ENCODE measurements around the gene DPYD.

The DPYD gene

DNA sequence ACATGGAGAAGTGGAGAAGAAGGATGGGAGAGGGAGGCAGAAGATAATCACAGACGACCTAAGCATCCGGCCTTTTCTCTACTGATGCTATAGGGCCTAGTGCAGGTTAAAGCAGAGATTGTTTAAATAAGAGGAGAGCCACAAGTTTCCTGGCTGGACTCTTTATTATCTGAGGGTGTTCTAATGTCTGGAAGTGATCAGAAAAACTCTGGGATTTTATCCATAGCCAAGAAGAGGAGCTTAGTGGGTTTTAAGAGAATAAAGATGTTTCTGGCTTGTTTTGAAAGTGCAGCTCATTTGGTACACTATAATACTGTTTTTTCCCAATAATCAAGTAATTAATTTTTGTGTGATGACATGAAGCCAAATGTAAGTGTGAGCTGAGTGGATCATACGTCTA lies 780.2 kb downstream of the DPYD start:
- Histone ChIP-seq H2BK5ac (ENCODE audit: low read length) (no peak overlapping the region), H4K91ac (ENCODE audit: low read depth, low read length, poor library complexity) (no peak overlapping the region), H3K36me3 (replicated peaks in 1 of 2; ENCODE audit: control insufficient read depth in 2 of 2, insufficient read depth in 2 of 2, low read length in 2 of 2) (no peaks in the 10 kb centered on the region), H2AFZ (ENCODE audit: low read length) (no peak overlapping the region), H3K9me3 (replicated peaks in 1 of 2; ENCODE audit: control insufficient read depth in 2 of 2, insufficient read depth in 1 of 2, low read depth in 1 of 2, low read length in 2 of 2) (no peaks in the 10 kb centered on the region), H2BK120ac (ENCODE audit: low read depth, low read length) (no peak overlapping the region), H2BK15ac (ENCODE audit: low read length) (no peak overlapping the region), H3K27ac (replicated peaks; ENCODE audit: low read length) (no peak overlapping the region), H3K79me1 (ENCODE audit: low read depth, low read length) (no peaks in the 10 kb centered on the region), H3K4me2 (ENCODE audit: insufficient read depth, low read length, poor library complexity, severe bottlenecking) (no peak overlapping the region), H3K4me3 (ENCODE audit: low read length in 2 of 2) (no peak overlapping the region), H4K8ac (ENCODE audit: low read depth, low read length) (no peak overlapping the region), H3K27me3 (ENCODE audit: control insufficient read depth in 3 of 3, insufficient read depth in 3 of 3, low read depth in 1 of 3, low read length in 3 of 3) (no peaks in the 10 kb centered on the region), H3K4ac (ENCODE audit: low read length) (no peak overlapping the region), H3K9ac (ENCODE audit: low read depth, low read length, poor library complexity) (no peak overlapping the region), H3K14ac (ENCODE audit: low read length) (no peak overlapping the region), H3K18ac (ENCODE audit: low read length) (no peak overlapping the region), H3K23ac (ENCODE audit: low read depth, low read length, poor library complexity) (no peak overlapping the region), H3K4me1 (ENCODE audit: control insufficient read depth in 2 of 2, insufficient read depth in 1 of 2, low read depth in 1 of 2, low read length in 2 of 2) (peaks cover 9 to 14% of the 10 kb centered on the region in 2 donors), H2BK12ac (ENCODE audit: low read length) (no peak overlapping the region), H2AK5ac (ENCODE audit: low read depth, low read length) (no peak overlapping the region)
- no peak for DNase-seq (ENCODE audit: low spot score)
- no CpG with 5 or more reads among the region's 3 CpGs for WGBS, 2 donors (ENCODE audit: extremely low coverage in 2 of 2, insufficient read length in 2 of 2, insufficient replicate concordance in 1 of 2)

DNA sequence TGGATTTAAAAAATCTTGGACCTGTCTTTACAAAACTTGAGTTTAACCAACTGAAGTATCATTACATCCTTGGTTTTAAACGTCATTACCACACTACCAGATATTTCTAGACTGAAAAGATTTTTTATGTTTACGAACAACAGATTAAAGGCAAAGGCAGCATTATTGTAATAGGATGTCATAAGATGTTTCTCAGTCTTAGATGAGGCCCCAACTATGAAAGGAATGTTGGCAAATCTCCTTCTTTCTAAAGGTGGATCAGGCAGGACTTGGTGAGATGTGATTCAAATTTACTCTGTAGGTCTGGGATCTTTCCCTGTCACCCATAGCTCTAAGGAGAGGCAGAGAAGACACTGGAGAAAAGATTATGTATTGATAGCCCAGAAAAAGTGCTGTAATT lies 781.3 kb downstream of the DPYD start:
- Histone ChIP-seq H2BK12ac (ENCODE audit: low read length) (no peak overlapping the region), H3K9ac (ENCODE audit: low read depth, low read length, poor library complexity) (no peak overlapping the region), H3K4me1 (ENCODE audit: control insufficient read depth in 2 of 2, insufficient read depth in 1 of 2, low read depth in 1 of 2, low read length in 2 of 2) (peaks cover 2 to 5% of the 10 kb centered on the region in 2 donors), H3K79me1 (ENCODE audit: low read depth, low read length) (no peaks in the 10 kb centered on the region), H3K27ac (replicated peaks; ENCODE audit: low read length) (no peak overlapping the region), H3K14ac (ENCODE audit: low read length) (no peak overlapping the region), H3K27me3 (ENCODE audit: control insufficient read depth in 3 of 3, insufficient read depth in 3 of 3, low read depth in 1 of 3, low read length in 3 of 3) (no peaks in the 10 kb centered on the region), H3K4me2 (ENCODE audit: insufficient read depth, low read length, poor library complexity, severe bottlenecking) (no peak overlapping the region), H2AK5ac (ENCODE audit: low read depth, low read length) (no peak overlapping the region), H3K4me3 (ENCODE audit: low read length in 2 of 2) (no peak overlapping the region), H2AFZ (ENCODE audit: low read length) (no peak overlapping the region), H3K4ac (ENCODE audit: low read length) (no peak overlapping the region), H3K23ac (ENCODE audit: low read depth, low read length, poor library complexity) (no peak overlapping the region), H3K9me3 (replicated peaks in 1 of 2; ENCODE audit: control insufficient read depth in 2 of 2, insufficient read depth in 1 of 2, low read depth in 1 of 2, low read length in 2 of 2) (no peaks in the 10 kb centered on the region), H4K8ac (ENCODE audit: low read depth, low read length) (no peak overlapping the region), H2BK120ac (ENCODE audit: low read depth, low read length) (no peak overlapping the region), H2BK5ac (ENCODE audit: low read length) (no peak overlapping the region), H2BK15ac (ENCODE audit: low read length) (no peak overlapping the region), H3K18ac (ENCODE audit: low read length) (no peak overlapping the region), H3K36me3 (replicated peaks in 1 of 2; ENCODE audit: control insufficient read depth in 2 of 2, insufficient read depth in 2 of 2, low read length in 2 of 2) (no peaks in the 10 kb centered on the region), H4K91ac (ENCODE audit: low read depth, low read length, poor library complexity) (no peak overlapping the region)
- DNase-seq (ENCODE audit: low spot score): no peak
- no CpG with 5 or more reads among the region's 2 CpGs for WGBS, 2 donors (ENCODE audit: extremely low coverage in 2 of 2, insufficient read length in 2 of 2, insufficient replicate concordance in 1 of 2)

DNA sequence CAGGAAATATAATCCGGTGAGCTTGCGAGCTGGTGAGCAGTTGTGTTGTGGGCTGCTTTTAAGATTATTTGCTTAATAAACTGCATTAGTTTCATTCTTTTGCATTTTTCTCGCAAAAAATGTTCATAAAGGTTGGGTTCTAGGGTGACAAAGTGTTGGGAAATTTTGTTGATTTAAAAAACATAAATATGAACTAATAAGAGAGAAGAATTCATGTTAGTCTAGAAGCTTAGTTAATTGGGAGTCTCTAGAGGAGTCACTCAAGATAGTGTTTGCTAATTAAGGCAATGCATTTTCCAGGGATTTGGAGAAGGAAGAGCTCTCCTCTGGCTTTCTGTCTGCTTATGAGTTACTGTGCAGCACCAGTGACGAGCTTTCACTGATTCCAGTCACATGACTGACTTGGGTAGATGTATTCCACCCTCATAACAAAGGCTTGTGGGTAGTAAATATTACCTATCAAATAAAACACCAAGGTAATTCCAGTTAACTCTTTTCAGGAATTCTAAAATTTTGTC lies 782.3 kb downstream of the DPYD start:
- H2BK12ac ChIP-seq (ENCODE audit: low read length): no peak overlapping the region
- H2BK5ac ChIP-seq (ENCODE audit: low read length): no peak overlapping the region

DNA sequence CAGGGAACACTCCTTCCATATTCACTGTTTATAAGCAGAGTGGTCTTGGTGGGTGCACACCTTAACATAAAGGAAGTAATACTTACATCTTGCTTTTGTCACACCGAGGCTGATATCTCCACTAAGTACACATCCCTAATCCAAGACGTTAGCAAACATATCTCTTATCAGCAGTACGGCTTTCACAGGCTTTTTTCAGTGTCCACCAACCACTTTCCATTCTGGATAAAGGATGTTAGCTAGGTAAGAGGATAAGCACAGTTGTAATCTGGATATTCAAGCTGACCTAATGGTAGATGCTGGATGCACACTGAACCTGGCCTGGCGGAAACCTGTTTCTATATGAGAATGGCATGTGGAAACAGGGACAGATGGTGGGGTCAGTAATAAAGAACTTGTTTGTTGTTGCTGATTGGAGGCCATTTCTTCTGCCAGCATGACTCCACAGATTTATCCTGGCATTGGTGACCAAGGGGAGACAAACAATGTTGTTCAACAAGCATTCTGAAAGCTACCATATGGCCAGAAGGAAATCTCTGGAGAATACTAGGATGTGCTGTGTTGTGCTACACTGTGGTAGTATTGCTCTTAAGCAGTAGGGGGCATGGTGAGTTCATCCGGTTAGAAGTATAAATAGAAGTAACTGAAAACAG lies 782.8 kb downstream of the DPYD start:
- peak; percentile 20 for DNase-seq (ENCODE audit: low spot score)

More for the DNA sequence above, 782.3 kb downstream of the DPYD start:
- no CpG with 5 or more reads among the region's 4 CpGs for WGBS, 2 donors (ENCODE audit: extremely low coverage in 2 of 2, insufficient read length in 2 of 2, insufficient replicate concordance in 1 of 2)
- H3K18ac ChIP-seq (ENCODE audit: low read length): no peak overlapping the region
- H3K79me1 ChIP-seq (ENCODE audit: low read depth, low read length): no peaks in the 10 kb centered on the region
- H3K9me3 ChIP-seq (replicated peaks in 1 of 2; ENCODE audit: control insufficient read depth in 2 of 2, insufficient read depth in 1 of 2, low read depth in 1 of 2, low read length in 2 of 2): no peaks in the 10 kb centered on the region
- no peak overlapping the region for H3K9ac ChIP-seq (ENCODE audit: low read depth, low read length, poor library complexity)
- H2BK120ac ChIP-seq (ENCODE audit: low read depth, low read length): no peak overlapping the region
- H3K4ac ChIP-seq (ENCODE audit: low read length): no peak overlapping the region
- peaks cover 0 to 2% of the 10 kb centered on the region in 2 donors for H3K4me1 ChIP-seq (ENCODE audit: control insufficient read depth in 2 of 2, insufficient read depth in 1 of 2, low read depth in 1 of 2, low read length in 2 of 2)
- no peak for DNase-seq (ENCODE audit: low spot score)
- H4K91ac ChIP-seq (ENCODE audit: low read depth, low read length, poor library complexity): no peak overlapping the region
- H2BK15ac ChIP-seq (ENCODE audit: low read length): no peak overlapping the region
- no peak overlapping the region for H2AK5ac ChIP-seq (ENCODE audit: low read depth, low read length)
- H3K14ac ChIP-seq (ENCODE audit: low read length): no peak overlapping the region
- H4K8ac ChIP-seq (ENCODE audit: low read depth, low read length): no peak overlapping the region
- no peak overlapping the region for H3K27ac ChIP-seq (replicated peaks; ENCODE audit: low read length)
- H2AFZ ChIP-seq (ENCODE audit: low read length): peak overlapping the region; percentile 39
- no peak overlapping the region for H3K4me2 ChIP-seq (ENCODE audit: insufficient read depth, low read length, poor library complexity, severe bottlenecking)
- H3K36me3 ChIP-seq (replicated peaks in 1 of 2; ENCODE audit: control insufficient read depth in 2 of 2, insufficient read depth in 2 of 2, low read length in 2 of 2): no peaks in the 10 kb centered on the region
- H3K27me3 ChIP-seq (ENCODE audit: control insufficient read depth in 3 of 3, insufficient read depth in 3 of 3, low read depth in 1 of 3, low read length in 3 of 3): no peaks in the 10 kb centered on the region
- H3K23ac ChIP-seq (ENCODE audit: low read depth, low read length, poor library complexity): no peak overlapping the region
- H3K4me3 ChIP-seq (ENCODE audit: low read length in 2 of 2): no peak overlapping the region

More for the DNA sequence above, 782.8 kb downstream of the DPYD start:
- no peak overlapping the region for H2BK120ac ChIP-seq (ENCODE audit: low read depth, low read length)
- H3K9me3 ChIP-seq (replicated peaks in 1 of 2; ENCODE audit: control insufficient read depth in 2 of 2, insufficient read depth in 1 of 2, low read depth in 1 of 2, low read length in 2 of 2): no peaks in the 10 kb centered on the region
- peaks cover 0 to 2% of the 10 kb centered on the region in 2 donors for H3K4me1 ChIP-seq (ENCODE audit: control insufficient read depth in 2 of 2, insufficient read depth in 1 of 2, low read depth in 1 of 2, low read length in 2 of 2)
- no peaks in the 10 kb centered on the region for H3K27me3 ChIP-seq (ENCODE audit: control insufficient read depth in 3 of 3, insufficient read depth in 3 of 3, low read depth in 1 of 3, low read length in 3 of 3)
- H4K8ac ChIP-seq (ENCODE audit: low read depth, low read length): no peak overlapping the region
- H3K9ac ChIP-seq (ENCODE audit: low read depth, low read length, poor library complexity): no peak overlapping the region
- H3K27ac ChIP-seq (replicated peaks; ENCODE audit: low read length): no peak overlapping the region
- H3K4ac ChIP-seq (ENCODE audit: low read length): no peak overlapping the region
- H4K91ac ChIP-seq (ENCODE audit: low read depth, low read length, poor library complexity): no peak overlapping the region
- no peak overlapping the region for H2AK5ac ChIP-seq (ENCODE audit: low read depth, low read length)
- H2BK5ac ChIP-seq (ENCODE audit: low read length): no peak overlapping the region
- WGBS, 2 donors (ENCODE audit: extremely low coverage in 2 of 2, insufficient read length in 2 of 2, insufficient replicate concordance in 1 of 2): no CpG with 5 or more reads among the region's 5 CpGs
- no peaks in the 10 kb centered on the region for H3K36me3 ChIP-seq (replicated peaks in 1 of 2; ENCODE audit: control insufficient read depth in 2 of 2, insufficient read depth in 2 of 2, low read length in 2 of 2)
- H3K14ac ChIP-seq (ENCODE audit: low read length): no peak overlapping the region
- H3K79me1 ChIP-seq (ENCODE audit: low read depth, low read length): no peaks in the 10 kb centered on the region
- no peak overlapping the region for H3K4me2 ChIP-seq (ENCODE audit: insufficient read depth, low read length, poor library complexity, severe bottlenecking)
- no peak overlapping the region for H2BK12ac ChIP-seq (ENCODE audit: low read length)
- no peak overlapping the region for H3K18ac ChIP-seq (ENCODE audit: low read length)
- peak overlapping the region; percentile 39 for H2AFZ ChIP-seq (ENCODE audit: low read length)
- no peak overlapping the region for H2BK15ac ChIP-seq (ENCODE audit: low read length)
- H3K4me3 ChIP-seq (ENCODE audit: low read length in 2 of 2): no peak overlapping the region
- no peak overlapping the region for H3K23ac ChIP-seq (ENCODE audit: low read depth, low read length, poor library complexity)

Data from neuronal stem cell (in vitro differentiated cells).